CD8-positive, alpha-beta memory T cell (primary cell): ENCODE measurements around the gene KCNG4. TPM values are rescaled to one million over a fixed set of nuclear protein-coding genes. Genes with fewer than 3 reads are reported as not detected.

ENCODE experiments used
- CTCF ChIA-PET: fragments of 350-600 bp; sonication (Branson Sonifier 250); formaldehyde crosslinking; loops from one replicate; lab custom pipeline; 2021; ENCODE audit warnings: antibody characterized with exemption; lab: Charles Lee
- POLR2A ChIA-PET: fragments of 350-600 bp; sonication (Branson Sonifier 250); formaldehyde crosslinking; loops from one replicate; lab custom pipeline; 2021; ENCODE audit warnings: antibody characterized with exemption; lab: Charles Lee
- DNase-seq, 5 donors: peaks; one replicate each; pipeline versions ENCODE4 v3.0.0 to v3.0.0-alpha.2; 2020 to 2022; ENCODE audit warnings: mixed read lengths in 1 of 5
- H3K27ac ChIP-seq: one replicate; pipeline ENCODE4 v1.7.0; 2013; ENCODE audit warnings: low read depth, mild to moderate bottlenecking, low read length, moderate library complexity
- H3K27me3 ChIP-seq: 2 replicates; pipeline ENCODE4 v1.7.0; 2013; ENCODE audit warnings: low read length, mild to moderate bottlenecking; ENCODE audit not compliant: insufficient read depth, poor library complexity, severe bottlenecking
- H3K36me3 ChIP-seq: 2 replicates; pipeline ENCODE4 v1.7.0; 2013; ENCODE audit warnings: mild to moderate bottlenecking, low read length, moderate library complexity; ENCODE audit not compliant: insufficient read depth
- H3K4me1 ChIP-seq: 2 replicates; pipeline ENCODE4 v1.7.0; 2013; ENCODE audit warnings: mild to moderate bottlenecking, low read length, moderate library complexity; ENCODE audit not compliant: insufficient read depth
- H3K4me3 ChIP-seq: 2 replicates; pipeline ENCODE4 v1.7.0; 2013; ENCODE audit warnings: mild to moderate bottlenecking, low read length
- H3K9me3 ChIP-seq: 2 replicates; pipeline ENCODE4 v1.7.0; 2013; ENCODE audit warnings: mild to moderate bottlenecking, low read length
- H3K27ac Mint-ChIP-seq, 8 donors: one replicate each; pipeline ENCODE4 v1.8.0; 2020 to 2021; ENCODE audit warnings: mixed read lengths in 8 of 8, mild to moderate bottlenecking in 6 of 8, inconsistent platforms in 3 of 8, moderate library complexity in 3 of 8
- H3K27me3 Mint-ChIP-seq, 2 donors: one replicate each; pipeline ENCODE4 v1.8.0; 2020 to 2021; ENCODE audit warnings: mixed read lengths in 2 of 2, mild to moderate bottlenecking in 1 of 2, moderate library complexity in 1 of 2
- H3K36me3 Mint-ChIP-seq, 3 donors: one replicate each; pipeline ENCODE4 v1.8.0; 2020 to 2021; ENCODE audit warnings: mixed read lengths in 3 of 3, inconsistent platforms in 1 of 3, mild to moderate bottlenecking in 1 of 3
- H3K4me1 Mint-ChIP-seq, 3 donors: one replicate each; pipeline ENCODE4 v1.8.0; 2020 to 2021; ENCODE audit warnings: mixed read lengths in 3 of 3, inconsistent platforms in 1 of 3, mild to moderate bottlenecking in 1 of 3
- H3K4me3 Mint-ChIP-seq, 7 donors: one replicate each; pipeline ENCODE4 v1.8.0; 2020 to 2021; ENCODE audit warnings: mixed read lengths in 7 of 7, mild to moderate bottlenecking in 6 of 7, moderate library complexity in 4 of 7, inconsistent platforms in 2 of 7
- H3K9me3 Mint-ChIP-seq, 5 donors: one replicate each; pipeline ENCODE4 v1.8.0; 2020 to 2022; ENCODE audit warnings: mixed read lengths in 5 of 5, mild to moderate bottlenecking in 3 of 5, moderate library complexity in 2 of 5, inconsistent platforms in 1 of 5
- polyA plus RNA-seq: library from polyadenylated mRNA; unstranded; fragments of 300-500 nt; fragmentation: Illumina TruSeq; gene quantifications from one replicate; pipeline ENCODE4 v1.2.3, GENCODE V29; 2021
- total RNA-seq, 2 experiments: library from RNA; stranded (reverse); gene quantifications; one replicate each; pipeline ENCODE4 v1.2.3, GENCODE V29; 2021

Gene KCNG4
- total and polyA plus RNA-seq, 3 experiments from 2014 or later = not detected

- H3K27ac Mint-ChIP-seq = no peak overlapping the region
- Histone ChIP-seq H3K4me1 (no peaks in the 10 kb centered on the region), H3K27me3 (peaks cover 6% of the 10 kb centered on the region), H3K27ac (no peak overlapping the region), H3K9me3 (no peaks in the 10 kb centered on the region), H3K4me3 (no peak overlapping the region), H3K36me3 (no peaks in the 10 kb centered on the region)
- no peaks in the 10 kb centered on the region for H3K36me3 Mint-ChIP-seq
- peaks cover 12 to 51% of the 10 kb centered on the region in 2 donors for H3K27me3 Mint-ChIP-seq
- no peaks in the 10 kb centered on the region for H3K4me1 Mint-ChIP-seq
- no peak for DNase-seq
- CTCF ChIA-PET = interaction anchor here (0.8 kb wide), 1 partner anchor 38 kb away, joined by 3 read pairs; no protein-coding TSS in a partner anchor
- peaks cover 0 to 1% (median 0%) of the 10 kb centered on the region in 5 donors for H3K9me3 Mint-ChIP-seq
- POLR2A ChIA-PET = no interaction called here
- H3K4me3 Mint-ChIP-seq = no peak overlapping the region
These were observed 557 bp downstream of the KCNG4 start for GRCh38 chr16:84239141-84239769.

DNA sequence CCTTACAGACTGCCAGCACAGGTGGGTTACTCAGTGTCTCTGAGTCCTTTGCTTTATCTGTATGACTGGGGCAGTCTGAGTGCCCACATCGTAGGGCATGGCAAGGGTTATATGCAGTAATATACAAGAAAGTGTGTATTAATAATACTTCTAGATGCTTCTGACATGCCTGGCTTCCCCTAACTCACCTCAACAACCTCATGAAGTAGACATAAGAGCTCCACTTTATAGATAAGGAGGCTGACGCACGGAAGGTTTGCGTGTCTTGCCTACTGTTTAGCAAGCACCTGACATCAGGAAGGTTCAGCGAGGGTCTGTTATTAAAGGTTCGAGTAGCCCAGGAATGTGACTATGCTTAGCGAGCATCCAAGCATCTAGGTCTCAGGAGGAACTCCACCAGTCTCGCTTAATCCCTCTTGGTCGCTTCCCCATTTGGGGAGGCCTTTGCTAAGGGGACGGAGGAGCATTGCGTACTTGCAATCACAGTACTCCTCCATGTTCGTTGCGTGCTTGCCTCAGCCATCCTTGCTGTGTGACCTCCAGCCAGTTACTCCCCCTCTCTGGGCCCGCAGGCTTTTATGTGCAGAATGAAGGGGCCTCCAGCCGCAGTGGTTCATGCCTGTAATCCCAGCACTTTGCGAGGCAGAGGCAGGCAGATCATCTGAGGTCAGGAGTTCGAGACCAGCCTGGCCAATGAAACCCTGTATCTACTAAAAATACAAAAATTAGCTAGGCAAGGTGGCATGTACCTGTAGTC lies 1.6 kb downstream of the KCNG4 start:
- H3K4me3 Mint-ChIP-seq = no peak overlapping the region
- POLR2A ChIA-PET = no interaction called here
- H3K4me1 ChIP-seq = no peaks in the 10 kb centered on the region
- H3K9me3 ChIP-seq = no peaks in the 10 kb centered on the region
- H3K36me3 ChIP-seq = no peaks in the 10 kb centered on the region
- no peak overlapping the region for H3K27ac Mint-ChIP-seq
- H3K27me3 Mint-ChIP-seq = peaks cover 12 to 41% of the 10 kb centered on the region in 2 donors
- no peaks in the 10 kb centered on the region for H3K36me3 Mint-ChIP-seq
- H3K9me3 Mint-ChIP-seq = no peaks in the 10 kb centered on the region
- no peaks in the 10 kb centered on the region for H3K4me1 Mint-ChIP-seq
- DNase-seq = no peak
- peaks cover 6% of the 10 kb centered on the region for H3K27me3 ChIP-seq
- no peak overlapping the region for H3K27ac ChIP-seq
- H3K4me3 ChIP-seq = no peak overlapping the region
- CTCF ChIA-PET = no interaction called here

- Histone ChIP-seq H3K9me3 (no peaks in the 10 kb centered on the region), H3K36me3 (no peaks in the 10 kb centered on the region), H3K4me3 (no peak overlapping the region), H3K4me1 (no peaks in the 10 kb centered on the region), H3K27me3 (peaks cover 6% of the 10 kb centered on the region), H3K27ac (no peak overlapping the region)
- no peak for DNase-seq
- H3K4me1 Mint-ChIP-seq = no peaks in the 10 kb centered on the region
- H3K4me3 Mint-ChIP-seq = no peak overlapping the region
- ChIA-PET POLR2A (no interaction called here), CTCF (interaction anchor here (1.0 kb wide), 1 partner anchor 41 kb away, joined by 3 read pairs; no protein-coding TSS in a partner anchor)
- H3K27ac Mint-ChIP-seq = no peak overlapping the region
- H3K9me3 Mint-ChIP-seq = no peaks in the 10 kb centered on the region
- no peaks in the 10 kb centered on the region for H3K36me3 Mint-ChIP-seq
- H3K27me3 Mint-ChIP-seq = peaks cover 11 to 36% of the 10 kb centered on the region in 2 donors
These were observed 3.1 kb downstream of the KCNG4 start for GRCh38 chr16:84236671-84237070.

GRCh38 chr16:84234321-84235241 lies 5.2 kb downstream of the KCNG4 start:
- Histone ChIP-seq H3K27me3 (no peaks in the 10 kb centered on the region), H3K27ac (no peak overlapping the region), H3K36me3 (no peaks in the 10 kb centered on the region), H3K4me1 (no peaks in the 10 kb centered on the region), H3K9me3 (no peaks in the 10 kb centered on the region), H3K4me3 (no peak overlapping the region)
- ChIA-PET CTCF (no interaction called here), POLR2A (no interaction called here)
- Mint-ChIP-seq H3K4me3 (no peak overlapping the region), H3K27ac (peak overlapping the region in 2 of 8 donors; percentile 17 to 58), H3K9me3 (no peaks in the 10 kb centered on the region), H3K27me3 (peaks cover 2 to 29% of the 10 kb centered on the region in 2 donors), H3K4me1 (no peaks in the 10 kb centered on the region), H3K36me3 (no peaks in the 10 kb centered on the region)
- DNase-seq = no peak

DNA sequence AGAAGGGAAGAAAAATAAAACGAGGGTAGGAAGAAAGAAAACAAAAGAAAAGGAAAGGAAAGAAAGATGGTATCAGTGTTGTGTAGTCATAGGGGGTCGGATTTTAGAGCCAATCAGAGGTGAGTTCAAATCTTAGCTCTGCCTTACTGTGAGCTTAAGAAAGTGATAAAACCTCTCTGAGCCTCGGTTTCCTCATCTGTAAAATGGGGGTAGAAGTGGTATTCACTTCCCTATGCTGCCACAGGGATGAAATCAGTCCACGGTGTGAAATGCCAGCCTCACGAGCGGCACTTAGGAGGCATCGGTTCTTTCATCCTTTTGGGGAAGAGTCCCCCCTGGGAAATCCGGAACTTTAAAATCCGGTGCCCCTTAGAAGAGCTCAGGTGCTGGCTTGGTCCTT lies 6.1 kb downstream of the KCNG4 start:
- CTCF ChIA-PET = no interaction called here

DNA sequence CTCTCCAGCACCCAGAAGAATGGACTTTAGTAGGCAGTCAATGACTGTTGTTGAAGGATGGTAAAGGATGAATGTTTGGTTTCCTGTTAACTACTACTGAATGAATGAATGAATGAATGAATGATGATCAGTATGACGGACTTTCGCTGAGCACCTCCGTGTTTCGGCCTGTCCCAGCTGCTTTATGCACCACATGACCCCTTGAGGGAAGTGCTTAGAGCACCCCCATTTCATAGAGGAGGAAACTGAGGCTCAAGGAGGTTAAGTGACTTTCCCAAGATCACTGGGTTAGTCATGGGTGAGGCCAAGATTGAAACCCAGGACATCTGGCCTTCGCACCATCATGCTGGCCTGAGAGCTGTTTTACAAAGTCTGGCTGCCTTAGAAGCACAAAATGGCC lies 6.8 kb downstream of the KCNG4 start:
- Histone ChIP-seq H3K36me3 (no peaks in the 10 kb centered on the region), H3K4me3 (no peak overlapping the region), H3K9me3 (no peaks in the 10 kb centered on the region), H3K27ac (no peak overlapping the region), H3K27me3 (no peaks in the 10 kb centered on the region), H3K4me1 (no peaks in the 10 kb centered on the region)
- H3K9me3 Mint-ChIP-seq = no peaks in the 10 kb centered on the region
- DNase-seq = no peak
- H3K27ac Mint-ChIP-seq = no peak overlapping the region
- H3K4me1 Mint-ChIP-seq = no peaks in the 10 kb centered on the region
- no peaks in the 10 kb centered on the region for H3K36me3 Mint-ChIP-seq
- H3K27me3 Mint-ChIP-seq = peaks cover 1 to 22% of the 10 kb centered on the region in 2 donors
- ChIA-PET CTCF (no interaction called here), POLR2A (no interaction called here)
- no peak overlapping the region for H3K4me3 Mint-ChIP-seq

More for the DNA sequence above, 6.1 kb downstream of the KCNG4 start:
- H3K4me1 ChIP-seq = no peaks in the 10 kb centered on the region
- H3K36me3 ChIP-seq = no peaks in the 10 kb centered on the region
- H3K9me3 ChIP-seq = no peaks in the 10 kb centered on the region
- POLR2A ChIA-PET = no interaction called here
- H3K27ac Mint-ChIP-seq = no peak overlapping the region
- H3K27me3 ChIP-seq = no peaks in the 10 kb centered on the region
- no peak overlapping the region for H3K4me3 ChIP-seq
- no peaks in the 10 kb centered on the region for H3K4me1 Mint-ChIP-seq
- no peaks in the 10 kb centered on the region for H3K36me3 Mint-ChIP-seq
- H3K4me3 Mint-ChIP-seq = no peak overlapping the region
- no peaks in the 10 kb centered on the region for H3K9me3 Mint-ChIP-seq
- no peak overlapping the region for H3K27ac ChIP-seq
- peaks cover 1 to 24% of the 10 kb centered on the region in 2 donors for H3K27me3 Mint-ChIP-seq
- DNase-seq = no peak

- H3K4me3 ChIP-seq = no peak overlapping the region
- POLR2A ChIA-PET = no interaction called here
- Mint-ChIP-seq H3K27ac (no peak overlapping the region), H3K36me3 (no peaks in the 10 kb centered on the region), H3K4me1 (no peaks in the 10 kb centered on the region), H3K4me3 (no peak overlapping the region), H3K9me3 (no peaks in the 10 kb centered on the region), H3K27me3 (peaks cover 6 to 18% of the 10 kb centered on the region in 2 donors)
- peaks cover 4% of the 10 kb centered on the region for H3K27me3 ChIP-seq
- DNase-seq = no peak
- CTCF ChIA-PET = no interaction called here
- H3K4me1 ChIP-seq = no peaks in the 10 kb centered on the region
- no peak overlapping the region for H3K27ac ChIP-seq
- H3K36me3 ChIP-seq = no peaks in the 10 kb centered on the region
- H3K9me3 ChIP-seq = no peaks in the 10 kb centered on the region
These were observed 7.8 kb downstream of the KCNG4 start for GRCh38 chr16:84232060-84232459.
